GM19351 (cell line): Measurements from ENCODE around the gene IQGAP3.

ENCODE experiments used
- ATAC-seq: cut with Tn5 transposase; IDR thresholded peaks from one replicate; pipeline ENCODE4 v1.9.1; 2021; ENCODE audit warnings: mild to moderate bottlenecking, moderate library complexity; ENCODE audit not compliant: unreplicated experiment

Gene IQGAP3

DNA sequence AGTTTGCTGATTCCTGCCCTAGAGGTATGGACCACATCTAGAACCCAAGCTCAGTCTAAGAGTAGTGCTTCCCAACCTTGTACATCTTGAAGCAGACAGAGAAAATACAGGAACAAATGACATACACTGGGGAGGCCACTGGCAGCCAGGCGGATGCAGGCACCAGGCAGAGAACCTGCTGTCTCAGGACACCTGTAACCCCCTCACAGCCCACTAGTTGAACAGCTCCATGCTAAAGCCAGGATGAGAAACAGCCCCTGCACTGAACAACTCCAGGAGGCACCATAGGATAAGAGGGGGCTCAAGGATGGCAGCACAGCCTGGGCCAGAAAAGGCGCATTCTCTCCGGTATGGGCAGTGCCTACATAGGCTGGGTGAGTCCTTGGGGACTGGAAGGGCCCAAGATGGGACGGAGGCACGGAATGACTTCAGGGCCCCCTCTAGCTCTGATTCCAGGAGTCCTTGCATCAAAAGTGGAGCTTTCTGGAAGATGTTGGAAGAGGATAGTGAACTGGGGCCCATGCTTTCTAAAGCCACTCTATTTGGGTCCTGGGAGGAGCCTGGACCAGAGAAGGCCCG, 87.8 kb downstream of the IQGAP3 start:
- ATAC-seq, result no peak

DNA sequence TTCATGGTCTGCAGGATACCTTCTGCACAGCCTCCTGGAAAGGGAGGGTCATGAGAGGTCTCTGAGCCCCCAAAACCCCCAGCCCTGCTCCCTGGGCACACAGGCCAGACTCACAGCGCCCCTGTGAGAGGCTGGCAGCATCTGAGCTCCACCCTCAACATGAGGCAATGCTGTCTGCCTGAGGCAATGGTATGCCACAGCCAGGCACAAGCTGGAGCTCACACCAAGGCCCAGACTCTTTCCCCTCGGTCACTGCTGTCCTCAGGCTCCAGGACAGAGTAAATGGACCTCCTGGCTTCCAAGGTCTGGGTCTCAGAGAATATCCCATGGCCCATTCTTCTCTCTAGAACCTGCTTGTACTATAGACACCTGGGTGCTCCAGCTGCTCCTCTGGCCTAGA, 89.0 kb downstream of the IQGAP3 start:
- ATAC-seq, result no peak

DNA sequence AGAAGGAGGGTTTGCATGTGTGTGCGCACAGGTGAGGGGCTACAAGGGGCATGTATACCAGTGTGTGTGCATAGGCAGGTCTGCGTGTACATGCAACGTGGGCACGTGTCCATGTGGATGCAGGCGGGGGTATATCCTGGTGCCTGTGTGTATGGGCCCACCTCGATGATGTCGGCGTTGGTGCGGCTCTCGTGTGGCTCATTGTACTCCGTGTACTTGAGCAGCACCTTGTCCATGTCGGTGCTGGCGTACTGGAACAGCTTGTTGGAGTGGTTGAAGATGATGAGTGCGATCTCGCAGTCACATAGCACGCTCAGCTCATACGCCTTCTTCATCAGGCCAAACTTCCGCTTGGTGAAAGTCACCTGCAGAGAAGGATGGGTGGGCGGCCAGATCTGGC, 90.1 kb downstream of the IQGAP3 start:
- no peak for ATAC-seq

DNA sequence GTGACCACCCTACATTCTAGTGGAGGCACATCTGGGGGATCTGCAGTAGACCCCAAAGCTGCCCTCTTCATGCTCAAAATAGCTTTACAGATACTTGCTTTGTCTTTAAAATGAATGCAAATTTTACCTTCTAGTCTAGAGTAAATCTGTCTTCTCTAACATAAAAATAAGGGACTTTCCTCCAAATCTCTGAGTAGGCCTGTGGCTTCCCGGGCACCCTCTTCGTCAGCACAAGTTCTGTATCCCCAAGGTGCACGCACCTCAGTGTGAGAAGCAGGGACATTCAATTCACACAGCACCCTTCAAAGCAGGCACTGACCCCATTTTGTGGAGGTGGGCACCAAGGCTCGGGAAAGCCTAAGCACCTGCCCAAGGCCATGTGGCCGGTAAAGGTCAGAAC, 90.8 kb downstream of the IQGAP3 start:
- ATAC-seq, result no peak

DNA sequence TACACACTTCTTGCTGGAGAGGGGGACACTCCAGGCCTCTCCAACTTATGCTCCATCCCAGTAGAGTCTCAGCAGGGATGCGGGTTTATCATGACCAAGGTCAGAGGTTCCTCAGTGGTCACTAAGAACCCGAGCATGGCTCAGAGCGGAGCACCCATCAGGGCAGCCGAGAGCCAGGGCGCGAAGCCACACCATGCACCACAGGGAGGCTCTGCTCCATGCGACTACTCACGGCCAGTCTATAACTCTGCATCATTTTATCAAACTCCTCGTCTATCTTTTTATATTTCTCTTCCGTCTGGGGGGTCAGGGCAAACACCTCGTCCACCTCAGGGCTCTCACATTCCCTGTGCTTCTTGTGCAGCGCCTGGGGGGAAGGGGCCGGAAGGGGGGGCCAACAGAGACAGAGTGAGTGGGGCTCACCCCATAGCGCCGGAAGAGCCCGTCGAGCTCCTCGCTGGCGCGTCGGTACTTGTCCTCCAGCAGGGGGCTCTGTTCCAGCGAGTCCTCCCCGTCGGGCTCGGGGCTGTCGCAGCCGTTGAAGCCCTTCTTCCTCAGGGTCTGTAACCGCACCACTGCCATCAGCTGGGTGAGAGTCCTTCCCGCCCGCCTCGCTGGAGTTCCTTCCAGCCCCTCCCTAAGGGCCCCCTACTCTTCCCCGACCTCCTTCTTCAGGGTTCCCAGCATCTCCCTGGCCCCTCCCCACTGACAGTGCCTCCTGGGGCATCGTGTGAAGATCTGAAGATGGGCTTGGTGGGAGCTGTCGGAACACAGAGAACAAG, 91.8 kb downstream of the IQGAP3 start:
- no peak for ATAC-seq

DNA sequence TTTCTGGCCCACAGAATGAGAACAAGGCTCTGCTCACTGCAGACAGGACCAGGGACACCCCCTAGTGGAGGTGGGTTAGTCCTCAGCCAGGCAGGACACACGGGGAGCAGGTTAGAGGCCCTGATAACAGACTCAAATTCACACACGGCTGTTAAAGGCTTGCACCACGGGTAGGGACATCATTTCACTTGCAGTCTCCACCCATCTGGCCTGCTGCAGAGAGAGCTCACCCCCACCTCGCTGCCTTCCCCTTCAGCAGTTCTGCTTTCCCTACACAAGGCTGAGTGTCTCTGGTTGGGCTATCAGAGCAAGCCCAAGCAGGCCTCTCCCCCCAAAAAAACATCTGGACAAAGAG, 92.4 kb downstream of the IQGAP3 start:
- ATAC-seq, result no peak

DNA sequence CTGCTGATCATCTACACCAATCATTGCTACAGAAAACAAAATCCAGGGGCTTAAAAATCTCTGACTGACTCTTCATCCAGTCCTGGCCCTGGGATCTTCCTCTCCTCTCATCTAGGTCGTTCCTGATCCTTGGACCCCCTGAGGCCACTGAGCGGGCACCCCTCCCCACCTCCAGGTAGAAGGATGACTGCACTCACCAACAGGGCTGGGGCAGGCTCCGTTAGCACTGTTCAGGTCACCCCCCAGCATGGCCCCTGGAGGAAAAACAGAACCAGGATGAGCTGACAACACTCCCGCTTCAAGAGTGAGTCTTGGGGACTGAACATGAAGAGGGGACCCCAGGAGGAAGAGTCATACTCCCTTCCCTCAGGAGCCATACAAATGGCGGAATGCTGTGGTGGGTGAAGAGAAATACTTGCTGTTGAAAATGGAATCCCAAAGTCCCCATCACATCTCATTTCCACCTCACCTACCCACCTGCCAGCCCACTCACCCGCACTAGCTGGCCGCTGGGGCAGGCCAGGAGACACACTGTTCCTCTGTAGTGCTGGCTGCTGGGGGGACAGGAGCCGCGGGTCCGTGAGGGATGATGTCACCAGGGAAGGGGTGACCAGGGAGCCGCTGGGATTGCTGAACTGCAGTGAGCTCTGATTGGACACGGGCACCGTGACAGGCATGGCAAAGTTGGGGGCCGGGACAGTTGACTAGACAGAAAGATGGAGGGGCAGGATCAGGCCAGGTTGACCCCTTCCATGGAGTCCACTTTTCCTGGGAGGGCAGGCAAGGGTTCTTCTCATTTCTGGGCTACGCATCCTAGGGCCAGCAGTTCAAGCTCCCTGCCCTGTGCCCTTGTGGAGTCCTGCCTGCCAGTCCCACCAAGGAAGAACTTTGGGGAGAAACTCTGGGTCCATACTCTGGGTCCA, 93.0 kb downstream of the IQGAP3 start:
- ATAC-seq, result no peak

DNA sequence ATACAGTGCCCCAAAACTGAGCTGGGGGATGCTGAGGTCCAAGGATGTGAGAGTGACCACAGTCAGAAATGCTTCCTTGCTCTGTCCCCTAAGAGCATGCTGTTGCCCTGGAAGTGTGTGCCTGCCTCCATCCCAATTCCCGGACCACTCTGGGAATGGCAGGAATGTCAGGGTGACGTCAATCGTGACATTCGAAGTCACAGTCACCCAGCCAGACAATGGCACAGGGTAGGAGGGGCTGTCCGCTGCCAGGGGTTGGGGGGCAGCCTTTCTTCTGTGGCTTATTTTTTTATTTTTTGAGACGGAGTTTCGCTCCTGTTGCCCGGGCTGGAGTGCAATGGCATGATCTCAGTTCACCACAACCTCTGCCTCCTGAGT, 94.1 kb downstream of the IQGAP3 start:
- ATAC-seq, result no peak

DNA sequence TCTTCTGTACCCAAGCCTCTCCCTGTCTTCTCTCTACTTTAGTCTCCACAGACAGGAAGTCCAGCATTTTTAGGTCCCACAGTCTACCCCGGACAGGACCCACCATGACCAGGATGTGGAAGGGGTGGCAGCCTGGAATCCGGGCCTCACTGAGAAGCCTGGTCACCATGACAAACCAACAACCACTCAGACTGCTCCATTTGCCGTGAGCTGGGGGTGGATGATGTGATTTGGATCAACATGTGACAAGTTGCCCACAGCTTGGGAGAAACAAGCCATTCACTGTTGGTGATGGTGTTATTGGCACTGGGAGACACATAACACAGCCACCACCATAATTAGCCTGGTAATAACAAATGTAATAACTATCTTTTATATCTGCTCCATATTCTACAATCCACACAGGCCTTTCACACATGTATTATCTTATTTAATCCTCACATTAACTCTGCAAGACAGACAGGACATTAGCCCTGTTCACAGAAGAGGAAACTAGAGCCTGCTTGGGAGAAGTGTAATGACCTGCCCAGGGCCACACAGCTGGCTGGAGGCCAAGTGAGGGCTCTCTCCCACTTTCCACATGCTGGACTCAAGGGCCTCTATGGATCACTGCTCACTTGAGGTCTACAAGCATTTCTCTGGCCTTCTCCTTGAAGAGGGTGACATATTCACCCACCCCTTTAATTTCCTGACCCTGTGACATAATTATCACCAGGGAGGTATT, 94.7 kb downstream of the IQGAP3 start:
- ATAC-seq, result no peak

DNA sequence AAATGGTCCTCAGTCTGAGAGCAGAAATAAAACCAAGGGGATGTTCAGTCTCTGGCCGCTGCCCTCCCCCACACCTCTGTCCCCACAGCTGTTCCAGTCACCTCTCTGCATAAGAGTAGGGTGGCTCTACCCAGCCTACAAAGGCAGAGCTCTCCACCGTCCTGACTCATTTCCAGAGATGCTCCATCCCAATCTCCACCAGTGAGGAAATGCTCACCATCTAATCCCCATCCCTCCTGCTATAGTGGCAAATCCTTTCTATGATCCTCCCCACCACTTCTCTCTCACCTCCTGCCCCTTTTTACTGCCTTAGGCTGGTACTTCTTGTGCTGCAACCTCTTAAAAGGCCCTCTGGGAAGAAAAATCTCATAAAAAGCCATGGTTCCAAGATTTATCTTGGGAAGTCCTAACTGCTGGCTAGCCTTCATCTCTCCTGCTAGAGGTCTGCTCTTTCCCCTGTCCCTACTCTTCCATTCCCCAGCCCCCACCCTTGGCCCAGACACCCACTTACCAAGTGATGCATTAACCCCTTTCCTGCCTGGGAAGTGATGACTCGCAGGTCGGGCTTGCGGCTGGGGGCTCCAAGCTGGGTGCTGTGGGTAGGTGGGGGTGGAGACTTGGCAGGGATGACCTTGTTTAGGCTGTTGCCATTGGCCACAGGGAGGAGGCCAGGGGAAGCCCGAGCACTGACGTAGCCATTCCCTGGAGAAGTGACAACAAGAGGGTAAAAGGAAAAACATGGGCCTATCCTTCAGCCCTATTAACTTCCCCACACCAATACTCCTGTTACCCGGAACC, 95.7 kb downstream of the IQGAP3 start:
- ATAC-seq, result no peak

DNA sequence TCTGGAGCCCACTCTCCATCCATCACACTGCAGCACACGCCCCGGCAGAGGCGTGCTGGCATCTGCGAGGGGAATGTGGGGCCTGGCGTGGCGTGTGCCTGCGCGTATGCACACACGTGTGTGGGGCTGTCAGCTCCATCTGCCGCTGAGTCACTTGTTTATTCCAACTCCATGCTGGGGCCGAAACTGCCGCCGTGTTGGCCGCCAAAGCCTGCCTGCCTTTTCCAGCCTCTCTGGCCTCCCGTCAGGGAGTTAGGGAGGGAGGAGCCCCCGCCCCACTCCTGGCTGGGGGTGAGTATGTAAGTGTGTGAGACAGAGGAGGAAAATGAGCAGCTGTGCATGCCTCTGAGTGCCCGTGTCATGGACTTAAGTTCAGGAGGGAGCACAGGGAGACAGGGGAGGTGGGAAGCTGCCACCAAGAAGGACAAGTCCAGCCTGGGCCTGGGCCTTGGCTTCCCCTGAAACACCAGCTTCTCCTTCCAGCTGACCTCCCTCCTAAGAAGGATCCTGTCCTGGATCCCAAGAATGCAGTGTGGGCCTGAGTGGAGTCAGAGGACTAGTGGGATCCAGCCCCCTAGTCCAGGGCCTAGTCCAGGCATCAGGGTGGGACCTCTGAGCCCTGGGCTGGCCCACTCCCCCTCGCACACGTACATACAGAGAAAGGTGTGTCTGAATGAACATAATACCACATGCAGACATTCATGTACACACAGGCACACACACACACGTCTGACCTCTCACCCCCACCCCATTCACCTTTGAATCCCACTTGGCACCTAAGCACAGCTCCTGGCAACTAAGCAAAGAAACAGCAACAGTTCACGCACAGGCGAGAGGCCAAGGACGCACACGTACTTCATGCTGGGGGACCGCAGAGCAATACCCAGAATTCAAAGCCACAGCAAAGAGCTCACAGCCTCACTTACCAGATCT, 96.5 kb downstream of the IQGAP3 start:
- no peak for ATAC-seq
